CD4-positive, alpha-beta T cell treated with Interleukin-10 for 1 hour (primary cell): ENCODE measurements around the gene GPR4.
A peak's percentile ranks its signal among the peaks of the same experiment; 100 is the strongest.
"Not testable (repeated sequence)": the region's sequence is repeated elsewhere in the genome, so short reads cannot be mapped to it uniquely, and the experiment has no call there.

Experiments
- DNase-seq: peaks from one replicate; pipeline ENCODE4 v3.0.0-alpha.2; 2020

Gene GPR4

DNA sequence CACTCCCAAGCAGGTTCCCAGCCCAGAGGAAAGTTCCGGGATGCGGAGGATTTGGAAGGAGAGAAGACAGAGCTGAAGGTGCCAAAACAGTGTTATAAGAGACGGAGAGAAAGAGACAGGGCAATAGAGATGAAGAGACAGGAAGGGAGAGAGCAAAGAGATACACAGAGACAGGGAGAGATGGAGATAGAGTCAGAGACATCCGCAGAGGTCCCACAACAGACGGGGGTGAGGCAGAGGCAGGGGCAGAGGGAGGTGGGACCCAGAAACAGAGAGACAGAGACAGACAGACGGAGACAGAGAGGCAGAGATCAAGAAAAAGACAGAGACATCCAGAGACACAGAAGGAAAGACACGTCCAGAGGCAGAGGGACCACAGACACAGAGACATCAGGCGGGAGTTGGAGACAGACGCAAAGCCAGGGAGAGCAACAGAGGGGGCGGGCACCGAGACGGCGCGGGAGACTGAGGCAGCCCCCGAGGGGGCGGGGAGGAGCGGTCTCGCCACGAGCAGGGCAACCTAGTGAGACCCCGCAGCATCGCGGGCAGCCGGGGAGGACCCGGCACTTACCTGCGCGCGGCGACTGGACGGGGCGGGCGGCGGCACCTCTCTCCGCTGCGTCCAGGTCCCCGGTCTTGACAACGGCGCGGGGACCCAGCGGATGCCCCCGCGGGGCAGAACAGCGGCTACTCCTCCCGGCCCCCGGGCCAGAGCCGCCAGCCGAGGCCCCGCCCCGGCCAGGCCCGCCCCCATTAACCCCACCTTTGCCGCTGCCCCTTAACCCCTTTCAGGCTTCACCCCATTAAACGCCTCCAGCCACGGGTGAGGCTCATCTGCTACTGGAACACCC, at the start of gene GPR4:
Gene GPR4 (minus strand): TSS at position 689 of the 851 bp plus-strand sequence. CDS start 10,346 bp downstream, outside the sequence.
- no peak for DNase-seq

- DNase-seq: no peak
Observed at GRCh38 chr19:45650722-45651121, 48.7 kb upstream of the GPR4 start.

DNA sequence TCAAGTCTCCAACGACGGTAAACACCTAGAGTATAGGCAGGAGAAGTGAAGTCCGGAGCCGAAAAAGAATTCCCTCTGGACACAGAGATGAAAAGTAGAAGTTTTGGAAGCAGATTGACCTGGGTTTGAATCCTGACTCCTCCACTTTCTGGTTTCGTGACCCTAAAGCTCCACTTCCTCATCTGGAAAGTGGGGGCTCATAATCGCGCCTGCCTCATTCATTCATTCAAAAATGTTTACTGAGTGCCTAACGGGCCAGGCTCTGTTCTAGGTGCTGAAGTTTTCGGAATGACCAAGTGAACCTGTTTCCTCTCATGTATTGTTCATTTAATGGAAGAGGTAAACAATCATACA, 44.3 kb upstream of the GPR4 start:
- DNase-seq: no peak

DNA sequence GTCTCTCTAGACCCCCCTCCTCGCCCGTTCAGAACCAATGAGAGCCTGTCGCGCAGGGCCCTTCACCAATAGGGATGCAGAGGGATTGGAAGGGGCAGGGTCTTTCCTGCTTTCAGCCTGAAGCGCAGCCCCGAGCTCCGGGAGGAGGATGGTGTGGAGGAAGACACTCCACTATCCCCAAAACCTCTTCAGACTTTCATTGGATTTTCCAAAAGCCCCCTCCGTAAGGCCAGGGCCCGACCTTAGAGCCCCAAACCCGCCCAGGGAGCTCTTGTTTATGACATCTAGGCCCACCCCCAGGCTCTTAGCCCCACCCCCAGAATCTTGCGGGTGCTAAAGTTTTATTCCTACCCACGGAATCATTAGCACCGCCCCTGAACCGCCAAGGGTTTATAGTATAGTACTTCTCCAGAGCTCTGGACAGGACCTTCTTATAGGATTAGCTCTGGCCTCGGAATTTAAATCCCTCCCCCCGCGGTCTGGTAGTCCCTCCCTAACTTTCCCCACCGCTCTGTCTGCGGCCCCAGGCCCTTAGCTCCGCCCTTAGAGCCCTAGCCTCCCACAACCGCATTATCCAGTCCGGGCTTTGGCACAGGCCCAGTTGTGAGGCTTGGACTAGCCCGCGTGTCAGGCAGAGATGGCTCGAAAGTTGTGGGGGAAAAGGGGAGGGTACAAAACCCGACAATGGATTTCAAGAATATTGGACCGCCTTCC, 43.8 kb upstream of the GPR4 start:
- peak; percentile 91 for DNase-seq

- DNase-seq: no peak
Observed at GRCh38 chr19:45645068-45645630, 43.1 kb upstream of the GPR4 start.

GRCh38 chr19:45643927-45644771, 42.1 kb upstream of the GPR4 start:
- no peak for DNase-seq

GRCh38 chr19:45643024-45643926, 41.3 kb upstream of the GPR4 start:
- peak; percentile 92 for DNase-seq

DNA sequence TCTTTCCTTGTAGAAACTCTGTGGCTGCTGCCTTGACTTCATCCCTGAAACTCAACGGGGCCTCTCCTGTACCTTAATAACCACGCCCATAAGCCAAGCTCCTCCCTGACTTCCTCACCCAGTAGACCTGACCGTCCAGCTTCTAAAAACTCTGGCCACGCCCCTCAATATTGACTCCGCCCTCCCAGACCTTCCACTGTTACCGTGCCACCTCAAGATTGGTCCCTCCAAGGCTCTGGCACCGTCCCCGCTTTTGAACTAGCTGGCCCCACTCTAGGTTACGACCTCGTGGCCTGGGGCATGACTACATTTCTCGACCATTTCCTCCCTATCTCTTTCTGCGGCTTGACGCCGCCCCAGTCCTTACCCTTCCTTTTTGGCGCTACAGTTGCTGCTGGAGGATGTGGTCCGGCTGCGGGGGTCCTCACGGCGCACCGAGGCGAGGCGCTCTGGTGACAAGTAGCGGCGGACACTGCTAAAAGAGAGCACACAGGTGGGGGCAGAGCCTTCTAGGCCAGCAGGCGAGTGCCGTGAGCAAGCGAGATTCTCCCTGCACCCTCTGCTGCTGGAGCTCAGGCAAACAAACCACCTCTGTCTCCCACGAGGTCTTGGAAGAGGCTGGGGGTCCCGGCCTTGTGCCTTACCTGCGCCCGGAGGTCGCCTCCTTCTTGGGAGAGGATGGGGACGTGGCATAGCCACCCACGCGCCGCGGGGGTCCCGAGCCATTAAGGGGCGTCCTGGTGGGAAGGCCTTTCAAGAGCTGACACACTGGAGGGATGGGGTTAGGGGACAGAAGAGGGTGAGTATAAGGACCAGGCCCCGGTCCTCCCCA, 39.5 kb upstream of the GPR4 start:
- DNase-seq: peak; percentile 87

GRCh38 chr19:45640849-45641273, 38.8 kb upstream of the GPR4 start:
- no peak for DNase-seq

- peak; percentile 53 for DNase-seq
Observed at GRCh38 chr19:45638930-45639729, 37.1 kb upstream of the GPR4 start, which contains the start of gene EML2. Gene EML2 (minus strand): TSS chr19:45639397. CDS start chr19:45639376, 21 bp downstream.

- no peak for DNase-seq
Observed at GRCh38 chr19:45637890-45638667, 36.1 kb upstream of the GPR4 start.

GRCh38 chr19:45636902-45637301, 34.9 kb upstream of the GPR4 start:
- DNase-seq: no peak

DNA sequence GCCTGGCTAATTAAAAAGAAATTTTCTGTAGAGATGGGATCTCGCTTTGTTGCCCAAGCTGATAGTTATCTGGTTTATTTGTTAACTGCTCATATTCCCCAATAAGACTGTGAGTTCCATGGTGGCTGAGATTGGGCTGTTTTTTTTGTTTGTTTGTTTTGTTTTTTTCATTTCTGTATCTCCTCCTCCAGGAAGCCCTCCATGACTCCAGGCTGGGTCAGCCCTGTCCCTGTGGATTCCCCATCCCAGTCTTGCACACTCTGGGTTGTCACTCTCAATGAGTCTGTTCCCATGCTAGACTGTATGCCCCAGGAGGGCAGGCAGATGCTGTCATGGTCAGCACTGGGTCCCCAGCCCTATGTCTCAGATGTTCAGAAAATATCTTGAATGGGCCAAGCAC, 34.3 kb upstream of the GPR4 start:
- no peak for DNase-seq

GRCh38 chr19:45632468-45633196, 30.6 kb upstream of the GPR4 start:
- DNase-seq: peak; percentile 55

DNA sequence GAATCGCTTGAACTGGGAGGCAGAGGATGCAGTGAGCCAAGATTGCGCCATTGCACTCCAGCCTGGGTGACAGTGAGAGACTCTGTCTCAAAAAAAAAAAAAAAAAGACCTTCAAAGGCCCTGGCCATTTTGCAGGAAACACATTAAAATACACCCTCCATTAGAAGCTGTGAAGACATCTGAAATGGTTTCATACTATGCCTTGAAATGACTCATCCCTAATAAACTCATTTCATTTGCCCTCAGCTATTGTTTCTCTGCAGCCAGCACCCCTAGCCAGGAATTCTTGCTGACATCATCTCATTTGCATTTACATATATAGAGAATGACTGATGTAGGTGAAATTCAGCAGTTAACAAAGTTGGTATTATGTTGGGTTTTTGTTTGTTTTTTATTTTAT, 28.5 kb upstream of the GPR4 start:
- no peak for DNase-seq

DNA sequence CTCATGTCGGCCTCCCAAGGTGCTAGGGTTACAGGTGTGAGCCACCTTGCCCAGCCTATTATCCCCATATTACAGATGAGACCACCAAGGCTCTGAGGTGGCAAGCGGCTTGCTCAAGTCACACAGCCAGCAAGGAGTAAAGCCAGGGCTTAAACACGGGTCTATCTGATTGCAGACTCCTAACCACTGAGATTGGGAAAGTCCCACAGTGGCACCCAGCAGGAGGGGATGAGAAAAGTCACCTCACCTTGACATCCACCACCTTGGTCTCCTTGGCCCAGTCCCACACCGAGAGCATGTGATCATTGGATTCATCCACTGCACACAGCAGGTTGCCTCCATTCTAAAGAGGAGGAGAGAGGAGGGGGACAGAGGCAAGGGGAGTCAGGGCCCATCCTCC, 27.7 kb upstream of the GPR4 start:
- no peak for DNase-seq

- DNase-seq: not testable (repeated sequence)
Observed at GRCh38 chr19:45628219-45628618, 26.2 kb upstream of the GPR4 start.

- no peak for DNase-seq
Observed at GRCh38 chr19:45623984-45624383, 22.0 kb upstream of the GPR4 start.
